Spleen (tissue), 11 donors: ENCODE data around the gene HDAC7. TPM values are rescaled to one million over a fixed set of nuclear protein-coding genes. Genes with fewer than 3 reads are reported as not detected.
A peak's percentile ranks its signal among the peaks of the same experiment; 100 is the strongest.

ENCODE experiments used
- DNase-seq: peaks from one replicate; pipeline ENCODE4 v3.0.0-alpha.2; 2020
- H3K27ac ChIP-seq, 8 donors: fragments of 200-600 bp; sonication (generic) in 7 of 8; 1 replicate in 4 of 8; 2 replicates in 4 of 8; pipeline versions ENCODE4 v1.5.0 to v1.8.0; 2016 to 2021; ENCODE audit warnings: inconsistent platforms in 4 of 8, mild to moderate bottlenecking in 4 of 8, moderate library complexity in 1 of 8
- H3K27me3 ChIP-seq, 7 donors: fragments of 200-600 bp; sonication (generic) in 6 of 7; replicated peaks in 1 of 7; 1 replicate in 4 of 7; 2 replicates in 3 of 7; pipeline versions ENCODE4 v1.5.0 to v1.8.0; 2016 to 2021; ENCODE audit warnings: inconsistent platforms in 3 of 7, mild to moderate bottlenecking in 1 of 7
- H3K36me3 ChIP-seq, 6 donors: fragments of 200-600 bp; sonication (generic) in 5 of 6; 1 replicate in 4 of 6; 2 replicates in 2 of 6; pipeline versions ENCODE4 v1.5.0 to v1.8.0; 2016 to 2021; ENCODE audit warnings: inconsistent platforms in 2 of 6
- H3K4me1 ChIP-seq, 6 donors: fragments of 200-600 bp; sonication (generic) in 5 of 6; 1 replicate in 3 of 6; 2 replicates in 3 of 6; pipeline versions ENCODE4 v1.5.0 to v1.8.0; 2016 to 2021; ENCODE audit warnings: inconsistent platforms in 3 of 6
- H3K4me3 ChIP-seq, 8 donors: fragments of 200-600 bp; sonication (generic) in 7 of 8; 1 replicate in 4 of 8; 2 replicates in 4 of 8; pipeline versions ENCODE4 v1.5.0 to v1.8.0; 2016 to 2021; ENCODE audit warnings: inconsistent platforms in 4 of 8, mild to moderate bottlenecking in 4 of 8, moderate library complexity in 2 of 8
- H3K9me3 ChIP-seq, 8 donors: fragments of 200-600 bp; sonication (generic) in 7 of 8; 1 replicate in 4 of 8; 2 replicates in 4 of 8; pipeline versions ENCODE4 v1.5.0 to v1.8.0; 2016 to 2021; ENCODE audit warnings: inconsistent platforms in 4 of 8
- CTCF ChIP-seq, 11 experiments: fragments of 200-600 bp in 7 of 11; fragments of 450-650 bp in 4 of 11; sonication (generic) in 4 of 11; IDR thresholded peaks in 8 of 11; conservative IDR thresholded peaks in 3 of 11; 1 replicate in 7 of 11; 2 replicates in 4 of 11; pipeline versions ENCODE4 v1.4.0 to v1.8.0; 2016 to 2021; ENCODE audit warnings: antibody characterized with exemption in 11 of 11, inconsistent platforms in 4 of 11, mild to moderate bottlenecking in 1 of 11
- POLR2A ChIP-seq, 3 donors: fragments of 450-650 bp; IDR thresholded peaks; one replicate each; pipeline ENCODE4 v1.5.1; 2017; ENCODE audit warnings: antibody characterized with exemption in 3 of 3, mild to moderate bottlenecking in 1 of 3
- POLR2AphosphoS5 ChIP-seq, 3 donors: sonication (generic); formaldehyde crosslinking; IDR thresholded peaks; one replicate each; pipeline ENCODE4 v1.5.1; 2017; ENCODE audit warnings: antibody characterized with exemption in 3 of 3
- WGBS, 5 donors: extraction: QIAGEN DNeasy Blood & Tissue Kit in 3 of 5; methylation state at CpG; one replicate each; pipeline versions ENCODE4 v1.1.5 to v1.1.7; 2013 to 2018; 5-methylcytosine and 5-hydroxymethylcytosine counted together
- intact Hi-C: fragments of 100-400 bp; cut with DNase I; formaldehyde crosslinking; loops from one replicate; pipeline ENCODE4 v1.15.0; 2023; ENCODE audit warnings: low total_unique reads
- polyA plus RNA-seq, 3 donors: library from polyadenylated mRNA; stranded (reverse); fragments of 200-250 nt; gene quantifications; one replicate each; pipeline ENCODE4 v1.2.1, GENCODE V29; 2013
- total RNA-seq, 7 donors: library from RNA; depleted of rRNA in 3 of 7; stranded (reverse); fragments of >200 nt in 3 of 7; fragmentation: NEBNext Ultra II Directional in 4 of 7; extraction: Animal tissue kit (Norgen Biotek cat#: 25700) in 4 of 7; gene quantifications; one replicate each; pipeline versions ENCODE4 v1.1.0 to v1.2.1, GENCODE V29; 2016 to 2021
- donor health status: healthy with polysubstance abuse.
- donor health status: DM: no; HTN: no; CAD: no; lungs with moderate emphysema.
- donor health status: DM: no; HTN: no; CAD: no.
- donor health status: Bipolar disorder and iron deficiency.
- donor health status: healthy.
- donor health status: DM: no; HTN: no; CAD: no.
- donor health status: DM: yes; HTN: yes; CAD: no.

Gene HDAC7
- total and polyA plus RNA-seq, 10 donors, result 39.6 to 158 (median 101) TPM

- 63 to 80% (median 68%) methylated on average over 3 of the region's 3 CpGs for WGBS, 5 donors
- TF ChIP-seq POLR2A (IDR thresholded peaks at IDR 0.05) (no peak), POLR2AphosphoS5 (IDR thresholded peaks at IDR 0.05) (no peak), CTCF (IDR thresholded peaks at IDR 0.05 in 8 of 11, conservative IDR thresholded peaks at IDR 0.05 in 3 of 11) (no peak)
- Histone ChIP-seq H3K27me3 (no peaks in the 10 kb centered on the region), H3K4me1 (peaks cover 10 to 70% (median 42%) of the 10 kb centered on the region in 6 donors), H3K4me3 (no peak overlapping the region), H3K36me3 (no peaks in the 10 kb centered on the region), H3K9me3 (no peaks in the 10 kb centered on the region), H3K27ac (peak overlapping the region in 4 of 8 donors; percentile 12 to 47 (median 28))
- intact Hi-C loops, result no loop called here
- no peak for DNase-seq
Measured at GRCh38 chr12:47762850-47763465, 56.7 kb downstream of the HDAC7 start.

GRCh38 chr12:47758834-47759690 lies 60.6 kb downstream of the HDAC7 start, which contains the start of gene RAPGEF3:
TSS of gene RAPGEF3 (minus strand) at chr12:47758880. CDS start at chr12:47758556, 324 bp downstream.
- H3K27ac ChIP-seq, result peak within 1 kb of the TSS; percentile 52 to 89 (median 79)
- 1 to 3% (median 1%) methylated on average over 31 to 57 of the region's 57 CpGs for WGBS, 5 donors
- peaks cover 22 to 86% (median 71%) of the 10 kb centered on the region in 6 donors for H3K4me1 ChIP-seq
- peak within 1 kb of the TSS; percentile 42 to 72 (median 56) for H3K4me3 ChIP-seq
- peak; percentile 94 for DNase-seq
- no peaks in the 10 kb centered on the region for H3K9me3 ChIP-seq
- peak; percentile 12 to 74 (median 51) for TF ChIP-seq CTCF (IDR thresholded peaks at IDR 0.05 in 8 of 11, conservative IDR thresholded peaks at IDR 0.05 in 3 of 11)
- peak; percentile 61 to 81 (median 81) for TF ChIP-seq POLR2AphosphoS5 (IDR thresholded peaks at IDR 0.05)
- peak in 1 of 3 donors; percentile 25 for TF ChIP-seq POLR2A (IDR thresholded peaks at IDR 0.05)
- intact Hi-C loops, result no loop called here
- H3K27me3 ChIP-seq, result no peaks in the 10 kb centered on the region
- no peaks in the 10 kb centered on the region for H3K36me3 ChIP-seq

- TF ChIP-seq POLR2A (IDR thresholded peaks at IDR 0.05) (no peak), POLR2AphosphoS5 (IDR thresholded peaks at IDR 0.05) (no peak), CTCF (IDR thresholded peaks at IDR 0.05 in 8 of 11, conservative IDR thresholded peaks at IDR 0.05 in 3 of 11) (no peak)
- H3K27me3 ChIP-seq, result no peaks in the 10 kb centered on the region
- peak overlapping the region; percentile 42 to 72 (median 56) for H3K4me3 ChIP-seq
- DNase-seq, result no peak
- intact Hi-C loops, result no loop called here
- 0 to 6% (median 2%) methylated on average over 2 to 10 of the region's 10 CpGs for WGBS, 5 donors
- peaks cover 22 to 86% (median 71%) of the 10 kb centered on the region in 6 donors for H3K4me1 ChIP-seq
- no peaks in the 10 kb centered on the region for H3K9me3 ChIP-seq
- H3K36me3 ChIP-seq, result no peaks in the 10 kb centered on the region
- peak overlapping the region; percentile 52 to 89 (median 79) for H3K27ac ChIP-seq
Measured at GRCh38 chr12:47758584-47758833, 61.2 kb downstream of the HDAC7 start.
